B cell (primary cell): ENCODE measurements around the gene IPMK. TPM values are rescaled to one million over a fixed set of nuclear protein-coding genes. Genes with fewer than 3 reads are reported as not detected.

Source experiments
- ATAC-seq: fragments of 200-7000 bp; cut with Tn5 transposase; one replicate; pipeline ENCODE4 v1.10.0; 2021; ENCODE audit warnings: low read depth, mild to moderate bottlenecking, moderate number of reproducible peaks, moderate library complexity
- CTCF ChIA-PET: fragments of 350-600 bp; sonication (Branson Sonifier 250); formaldehyde crosslinking; loops from one replicate; lab custom pipeline; 2021; ENCODE audit warnings: antibody characterized with exemption, inconsistent platforms; lab: Charles Lee
- POLR2A ChIA-PET: fragments of 350-600 bp; sonication (Branson Sonifier 250); formaldehyde crosslinking; loops from one replicate; lab custom pipeline; 2021; ENCODE audit warnings: antibody characterized with exemption; lab: Charles Lee
- DNase-seq: peaks from one replicate; pipeline ENCODE4 v3.0.0; 2013
- H2AFZ ChIP-seq: 2 replicates; pipeline ENCODE4 v1.6.1; 2012; ENCODE audit warnings: mild to moderate bottlenecking, low read depth, low read length; ENCODE audit not compliant: insufficient read depth, poor library complexity, severe bottlenecking
- H3K27ac ChIP-seq, 2 donors: 1 replicate in 1 of 2; 2 replicates in 1 of 2; pipeline ENCODE4 v1.5.1; 2012 to 2013; ENCODE audit warnings: low read length in 2 of 2, mild to moderate bottlenecking in 2 of 2, moderate library complexity in 1 of 2
- H3K27me3 ChIP-seq, 4 experiments: fragments of 200-600 bp in 1 of 4; sonication (generic) in 1 of 4; replicated peaks in 1 of 4; 1 replicate in 2 of 4; 2 replicates in 2 of 4; pipeline versions ENCODE4 v1.6.1 to v1.7.0; 2013 to 2016; ENCODE audit warnings: low read length in 3 of 4, mild to moderate bottlenecking in 2 of 4, mixed read lengths in 1 of 4, moderate library complexity in 1 of 4; ENCODE audit not compliant: insufficient read depth in 4 of 4, control insufficient read depth in 3 of 4; ENCODE audit errors: control extremely low read depth in 1 of 4
- H3K36me3 ChIP-seq, 2 experiments: replicated peaks in 1 of 2; 1 replicate in 1 of 2; 2 replicates in 1 of 2; pipeline versions ENCODE4 v1.6.1 to v1.7.1; 2013; ENCODE audit warnings: low read length in 1 of 2; ENCODE audit not compliant: insufficient read depth in 2 of 2, control insufficient read depth in 1 of 2; ENCODE audit errors: control extremely low read depth in 1 of 2, extremely low read depth in 1 of 2
- H3K4me1 ChIP-seq, 2 donors: fragments of 200-600 bp in 1 of 2; sonication (generic) in 1 of 2; 1 replicate in 1 of 2; 2 replicates in 1 of 2; pipeline versions ENCODE4 v1.5.1 to v1.6.1; 2013 to 2017; ENCODE audit warnings: low read length in 2 of 2; ENCODE audit not compliant: control insufficient read depth in 2 of 2, insufficient read depth in 2 of 2
- H3K4me2 ChIP-seq: replicated peaks from 2 replicates; pipeline ENCODE3; 2012; ENCODE audit warnings: mild to moderate bottlenecking, low read depth, low read length; ENCODE audit not compliant: poor library complexity, severe bottlenecking
- H3K4me3 ChIP-seq, 5 experiments: fragments of 200-600 bp in 1 of 5; sonication (generic) in 1 of 5; 1 replicate in 3 of 5; 2 replicates in 2 of 5; pipeline versions ENCODE4 v1.5.1 to v1.7.0; 2011 to 2016; ENCODE audit warnings: low read length in 4 of 5, mild to moderate bottlenecking in 4 of 5, low read depth in 2 of 5, control low read depth in 1 of 5, moderate library complexity in 1 of 5; ENCODE audit not compliant: insufficient read depth in 1 of 5; ENCODE audit errors: control extremely low read depth in 1 of 5, extremely low read depth in 1 of 5
- H3K79me2 ChIP-seq: fragments of 200-600 bp; sonication (generic); one replicate; pipeline ENCODE4 v1.6.0; 2016; ENCODE audit warnings: low read length; ENCODE audit not compliant: control insufficient read depth, insufficient read depth
- H3K9ac ChIP-seq: fragments of 200-600 bp; sonication (generic); 2 replicates; pipeline ENCODE4 v1.6.1; 2017; ENCODE audit warnings: mild to moderate bottlenecking, low read length, moderate library complexity
- H3K9me3 ChIP-seq, 3 donors: one replicate each; pipeline versions ENCODE4 v1.6.1 to v1.7.1; 2013; ENCODE audit warnings: low read length in 2 of 3; ENCODE audit not compliant: control insufficient read depth in 2 of 3, insufficient read depth in 1 of 3; ENCODE audit errors: control extremely low read depth in 1 of 3
- H4K20me1 ChIP-seq: 2 replicates; pipeline ENCODE4 v1.6.0; 2012; ENCODE audit warnings: mild to moderate bottlenecking, low read length; ENCODE audit not compliant: insufficient read depth, control insufficient read depth, poor library complexity, severe bottlenecking
- H3K27ac Mint-ChIP-seq: one replicate; pipeline ENCODE4 v1.8.0; 2021; ENCODE audit warnings: mixed read lengths
- H3K27me3 Mint-ChIP-seq: one replicate; pipeline ENCODE4 v1.8.0; 2021; ENCODE audit warnings: mixed read lengths
- H3K4me1 Mint-ChIP-seq: one replicate; pipeline ENCODE4 v1.8.0; 2021; ENCODE audit warnings: mixed read lengths
- H3K4me3 Mint-ChIP-seq: one replicate; pipeline ENCODE4 v1.8.0; 2021; ENCODE audit warnings: mixed read lengths
- H3K9me3 Mint-ChIP-seq: one replicate; pipeline ENCODE4 v1.8.0; 2022; ENCODE audit warnings: mixed read lengths; ENCODE audit not compliant: insufficient read depth
- EZH2 ChIP-seq: IDR thresholded peaks from 2 replicates; pipeline ENCODE4 v1.6.1; 2012; ENCODE audit warnings: borderline replicate concordance, low read depth, mild to moderate bottlenecking, moderate library complexity, low read length; ENCODE audit not compliant: insufficient read depth, poor library complexity, severe bottlenecking
- WGBS: methylation state at CpG from one replicate; pipeline ENCODE4 v1.1.5; 2013; ENCODE audit warnings: missing lambda C conversion rate; ENCODE audit not compliant: insufficient coverage; 5-methylcytosine and 5-hydroxymethylcytosine counted together
- intact Hi-C: fragments of 100-400 bp; cut with micrococcal nuclease; formaldehyde crosslinking; loops from one replicate; pipeline ENCODE4 v1.10.0; 2022
- polyA plus RNA-seq: library from polyadenylated mRNA; depleted of rRNA; stranded (reverse); fragments of >200 nt; gene quantifications from 2 replicates; pipeline ENCODE4 v1.2.3, GENCODE V29; 2012
- total RNA-seq, 2 donors: library from RNA; stranded (reverse); fragments of 120-200 nt in 1 of 2; gene quantifications; 1 replicate in 1 of 2; 2 replicates in 1 of 2; pipeline versions ENCODE4 v1.2.3 to v1.2.4, GENCODE V29; 2013 to 2022
- TF ChIP-seq, protein P1 (sequence below): fragments of 200-600 bp; IDR thresholded peaks from one replicate; pipeline ENCODE4 v1.8.0; 2022; ENCODE audit warnings: antibody characterized with exemption, mild to moderate bottlenecking

IPMK gene
- total and polyA plus RNA-seq, 2 donors (not counting 1 experiment from before 2014, with no cell fraction given), result 1.9 to 8.6 TPM

DNA sequence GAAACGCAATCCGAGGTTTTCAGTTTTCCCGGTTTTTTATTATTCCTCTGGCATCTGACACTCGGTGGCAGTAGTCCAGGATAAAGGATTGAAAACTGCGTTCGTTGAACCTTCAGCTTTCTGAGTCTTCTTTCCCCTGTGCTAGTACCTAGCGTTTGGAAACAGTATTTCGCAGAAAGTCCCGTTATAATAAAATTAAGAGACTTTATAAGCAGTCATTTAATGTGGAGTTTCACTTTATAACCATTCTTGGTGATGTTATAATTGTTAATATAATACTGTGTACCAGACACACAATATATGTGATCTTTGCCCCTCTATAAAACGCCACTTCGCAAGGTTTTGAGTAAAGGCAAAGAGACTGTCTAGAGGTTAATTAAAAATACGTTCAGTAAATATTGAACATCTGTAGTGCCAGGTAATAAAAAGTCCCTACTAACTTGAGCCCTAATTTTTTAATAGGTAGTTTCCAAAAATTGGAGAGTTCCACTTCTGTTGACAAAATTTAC lies 2.1 kb upstream of the IPMK start:
- no peak for ATAC-seq
- H3K4me3 Mint-ChIP-seq, result peak overlapping the region; percentile 97
- no peaks in the 10 kb centered on the region for H3K9me3 Mint-ChIP-seq
- Histone ChIP-seq H3K4me2 (peak overlapping the region; percentile 91), H3K36me3 (no peaks in the 10 kb centered on the region), H3K79me2 (peaks cover 59% of the 10 kb centered on the region), H3K9ac (peak overlapping the region; percentile 92), H3K27ac (peak overlapping the region in 1 of 2 donors; percentile 98), H3K4me1 (peaks cover 25% of the 10 kb centered on the region in 2 donors), H3K4me3 (peak overlapping the region; percentile 58 to 77 (median 76)), H4K20me1 (peaks cover 6% of the 10 kb centered on the region), H2AFZ (peak overlapping the region; percentile 92), H3K27me3 (no peaks in the 10 kb centered on the region), H3K9me3 (no peaks in the 10 kb centered on the region)
- DNase-seq, result no peak
- TF ChIP-seq, protein P1, sequence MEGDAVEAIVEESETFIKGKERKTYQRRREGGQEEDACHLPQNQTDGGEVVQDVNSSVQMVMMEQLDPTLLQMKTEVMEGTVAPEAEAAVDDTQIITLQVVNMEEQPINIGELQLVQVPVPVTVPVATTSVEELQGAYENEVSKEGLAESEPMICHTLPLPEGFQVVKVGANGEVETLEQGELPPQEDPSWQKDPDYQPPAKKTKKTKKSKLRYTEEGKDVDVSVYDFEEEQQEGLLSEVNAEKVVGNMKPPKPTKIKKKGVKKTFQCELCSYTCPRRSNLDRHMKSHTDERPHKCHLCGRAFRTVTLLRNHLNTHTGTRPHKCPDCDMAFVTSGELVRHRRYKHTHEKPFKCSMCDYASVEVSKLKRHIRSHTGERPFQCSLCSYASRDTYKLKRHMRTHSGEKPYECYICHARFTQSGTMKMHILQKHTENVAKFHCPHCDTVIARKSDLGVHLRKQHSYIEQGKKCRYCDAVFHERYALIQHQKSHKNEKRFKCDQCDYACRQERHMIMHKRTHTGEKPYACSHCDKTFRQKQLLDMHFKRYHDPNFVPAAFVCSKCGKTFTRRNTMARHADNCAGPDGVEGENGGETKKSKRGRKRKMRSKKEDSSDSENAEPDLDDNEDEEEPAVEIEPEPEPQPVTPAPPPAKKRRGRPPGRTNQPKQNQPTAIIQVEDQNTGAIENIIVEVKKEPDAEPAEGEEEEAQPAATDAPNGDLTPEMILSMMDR, result no peak
- TF ChIP-seq EZH2, result no peak
- intact Hi-C loops, result loop anchor here (1.0 to 10.0 kb wide), 6 partner anchors 12 to 1965 kb away; partner anchors contain the start of genes CCDC6 and TFAM
- ChIA-PET POLR2A (no interaction called here), CTCF (interaction anchor here (1.2 to 3.2 kb wide), 2 partner anchors 22 to 92 kb away, joined by 6 to 15 read pairs; no protein-coding TSS in a partner anchor)
- H3K27ac Mint-ChIP-seq, result no peak overlapping the region
- H3K27me3 Mint-ChIP-seq, result no peaks in the 10 kb centered on the region
- H3K4me1 Mint-ChIP-seq, result peaks cover 30% of the 10 kb centered on the region
- 11% methylated on average over 5 of the region's 12 CpGs for WGBS
